ENCODE measurements around the gene TRAF6.

GRCh38 chr11:36500315-36500721 is 9.8 kb downstream of the TRAF6 start:
- no peak for TF ChIP-seq CTCF (IDR thresholded peaks at IDR 0.05; ENCODE audit: borderline replicate concordance, extremely low read depth, low read length, poor library complexity, severe bottlenecking)
- no peak for TF ChIP-seq EZH2 (IDR thresholded peaks at IDR 0.05; ENCODE audit: borderline replicate concordance, low read depth, low read length, severe bottlenecking)
